OCI-LY7 (cell line): ENCODE results near the gene DYNC2H1. TPM values are rescaled to one million over a fixed set of nuclear protein-coding genes. Genes with fewer than 3 reads are reported as not detected.

ENCODE experiments used
- BruUV-seq: library from RNA; stranded (reverse); fragments of 400-500 nt; replicated peaks from 2 replicates; lab custom pipeline; 2021; lab: Mats Ljungman, UMichigan
- CTCF ChIA-PET: fragments of 300-600 bp; sonication (Branson Sonifier 250); formaldehyde crosslinking; loops from one replicate; lab custom pipeline; 2022; ENCODE audit warnings: antibody characterized with exemption; ENCODE audit not compliant: unreplicated experiment; lab: Charles Lee
- POLR2A ChIA-PET: fragments of 300-600 bp; sonication (Branson Sonifier 250); formaldehyde crosslinking; loops from one replicate; lab custom pipeline; 2022; ENCODE audit warnings: antibody characterized with exemption; lab: Charles Lee
- DNase-seq: peaks from one replicate; pipeline ENCODE4 v3.0.0-alpha.2; 2015; ENCODE audit warnings: low spot score
- H2AFZ ChIP-seq: fragments of 200-600 bp; sonication (generic), shearing (Covaris generic); 2 replicates; pipeline ENCODE4 v1.6.1; 2014; ENCODE audit warnings: mild to moderate bottlenecking, antibody characterized with exemption, low read length, moderate library complexity
- H3K27ac ChIP-seq: fragments of 200-600 bp; sonication (generic); 2 replicates; pipeline ENCODE4 v1.5.1; 2014; ENCODE audit warnings: mixed run types, low read depth, mild to moderate bottlenecking, moderate library complexity, low read length, inconsistent platforms; ENCODE audit not compliant: poor library complexity, severe bottlenecking
- H3K36me3 ChIP-seq: fragments of 200-600 bp; sonication (generic); 2 replicates; pipeline ENCODE4 v1.6.1; 2014; ENCODE audit warnings: mild to moderate bottlenecking, antibody characterized with exemption, low read length, moderate library complexity, mixed read lengths; ENCODE audit not compliant: insufficient read depth
- H3K4me1 ChIP-seq: fragments of 200-600 bp; sonication (generic); 2 replicates; pipeline ENCODE4 v1.5.1; 2014; ENCODE audit warnings: mild to moderate bottlenecking, low read length; ENCODE audit not compliant: insufficient read depth, poor library complexity, severe bottlenecking
- H3K4me2 ChIP-seq: fragments of 200-600 bp; sonication (generic); 2 replicates; pipeline ENCODE4 v1.6.1; 2014; ENCODE audit warnings: mild to moderate bottlenecking, low read length
- H3K4me3 ChIP-seq: fragments of 200-600 bp; sonication (generic); 2 replicates; pipeline ENCODE4 v1.5.1; 2014; ENCODE audit warnings: mild to moderate bottlenecking, low read depth, low read length; ENCODE audit not compliant: poor library complexity, severe bottlenecking
- H3K79me2 ChIP-seq: fragments of 200-600 bp; sonication (generic); 2 replicates; pipeline ENCODE4 v1.6.1; 2016; ENCODE audit warnings: low read depth, mild to moderate bottlenecking, low read length, moderate library complexity, mixed read lengths; ENCODE audit not compliant: insufficient read depth
- H3K9me2 ChIP-seq: fragments of 200-600 bp; sonication (generic); 2 replicates; pipeline ENCODE4 v1.6.1; 2016; ENCODE audit warnings: mild to moderate bottlenecking, low read length, mixed read lengths; ENCODE audit not compliant: insufficient read depth
- H3K9me3 ChIP-seq: fragments of 200-600 bp; sonication (generic); 2 replicates; pipeline ENCODE4 v1.6.1; 2014; ENCODE audit warnings: mild to moderate bottlenecking, mixed run types, low read length, mixed read lengths
- H4K20me1 ChIP-seq: fragments of 200-600 bp; sonication (generic); 2 replicates; pipeline ENCODE4 v1.6.1; 2014; ENCODE audit warnings: mild to moderate bottlenecking, antibody characterized with exemption, low read length, moderate library complexity, mixed read lengths; ENCODE audit not compliant: insufficient read depth
- EZH2phosphoT487 ChIP-seq: fragments of 200-600 bp; sonication (generic); IDR thresholded peaks from 2 replicates; pipeline ENCODE4 v1.6.1; 2018; ENCODE audit warnings: low read depth, borderline replicate concordance, mild to moderate bottlenecking, mixed run types, antibody characterized with exemption, low read length, moderate library complexity, mixed read lengths
- intact Hi-C: fragments of 100-400 bp; cut with micrococcal nuclease; formaldehyde crosslinking; loops from one replicate; pipeline ENCODE4 v1.10.0; 2022; ENCODE audit not compliant: unreplicated experiment
- total RNA-seq, 2 experiments: library from RNA; depleted of rRNA in 1 of 2; stranded (reverse); fragments of >200 nt in 1 of 2; shearing (Covaris generic) in 1 of 2; gene quantifications; 2 replicates each; pipeline ENCODE4 v1.2.3, GENCODE V29; 2014 to 2022
- TF ChIP-seq, protein P1 (sequence below): fragments of 200-600 bp; sonication (generic); conservative IDR thresholded peaks from 2 replicates; pipeline ENCODE4 v1.5.1; 2014; ENCODE audit warnings: mild to moderate bottlenecking, antibody characterized with exemption, low read length, moderate library complexity, mixed read lengths

DYNC2H1 gene
- total RNA-seq, 2 experiments from 2014 or later = 0.44 to 1.1 TPM

DNA sequence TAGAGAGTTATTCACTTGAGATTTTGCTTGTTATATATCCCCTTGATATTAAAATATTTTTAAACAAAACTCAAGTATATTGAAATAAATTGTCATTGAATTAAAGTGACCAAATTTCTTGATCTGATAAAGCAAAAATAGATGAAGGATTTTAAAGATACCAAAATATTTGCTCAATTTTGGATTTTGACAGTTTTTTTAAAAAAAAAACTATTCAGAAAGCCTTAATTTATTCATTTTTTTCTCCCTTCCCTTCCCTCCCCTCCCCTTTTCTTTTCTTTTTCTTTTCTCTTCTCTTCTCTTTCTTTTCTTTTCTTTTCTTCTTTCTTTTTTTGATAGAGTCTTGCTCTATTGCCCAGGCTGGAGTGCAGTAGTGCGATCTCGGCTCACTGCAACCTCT is 163.7 kb downstream of the DYNC2H1 start:
- DNase-seq = no peak
- no peak overlapping the region for H3K27ac ChIP-seq
- intact Hi-C loops = no loop called here
- TF ChIP-seq, protein P1, sequence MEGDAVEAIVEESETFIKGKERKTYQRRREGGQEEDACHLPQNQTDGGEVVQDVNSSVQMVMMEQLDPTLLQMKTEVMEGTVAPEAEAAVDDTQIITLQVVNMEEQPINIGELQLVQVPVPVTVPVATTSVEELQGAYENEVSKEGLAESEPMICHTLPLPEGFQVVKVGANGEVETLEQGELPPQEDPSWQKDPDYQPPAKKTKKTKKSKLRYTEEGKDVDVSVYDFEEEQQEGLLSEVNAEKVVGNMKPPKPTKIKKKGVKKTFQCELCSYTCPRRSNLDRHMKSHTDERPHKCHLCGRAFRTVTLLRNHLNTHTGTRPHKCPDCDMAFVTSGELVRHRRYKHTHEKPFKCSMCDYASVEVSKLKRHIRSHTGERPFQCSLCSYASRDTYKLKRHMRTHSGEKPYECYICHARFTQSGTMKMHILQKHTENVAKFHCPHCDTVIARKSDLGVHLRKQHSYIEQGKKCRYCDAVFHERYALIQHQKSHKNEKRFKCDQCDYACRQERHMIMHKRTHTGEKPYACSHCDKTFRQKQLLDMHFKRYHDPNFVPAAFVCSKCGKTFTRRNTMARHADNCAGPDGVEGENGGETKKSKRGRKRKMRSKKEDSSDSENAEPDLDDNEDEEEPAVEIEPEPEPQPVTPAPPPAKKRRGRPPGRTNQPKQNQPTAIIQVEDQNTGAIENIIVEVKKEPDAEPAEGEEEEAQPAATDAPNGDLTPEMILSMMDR = no peak
- no peak for TF ChIP-seq EZH2phosphoT487
- ChIA-PET POLR2A (interaction anchor here (0.6 kb wide), 1 partner anchor 651 kb away, joined by 3 read pairs; no protein-coding TSS in a partner anchor), CTCF (no interaction called here)
- no peak overlapping the region for H3K4me3 ChIP-seq
- no peaks in the 10 kb centered on the region for H4K20me1 ChIP-seq
- H3K4me1 ChIP-seq = no peaks in the 10 kb centered on the region
- no peaks in the 10 kb centered on the region for H3K9me3 ChIP-seq
- no peak overlapping the region for H2AFZ ChIP-seq
- no peak overlapping the region for H3K4me2 ChIP-seq
- no peaks in the 10 kb centered on the region for H3K79me2 ChIP-seq
- H3K36me3 ChIP-seq = no peaks in the 10 kb centered on the region
- H3K9me2 ChIP-seq = no peaks in the 10 kb centered on the region
- no TSS peak for BruUV-seq

- H3K36me3 ChIP-seq = no peaks in the 10 kb centered on the region
- H3K79me2 ChIP-seq = no peaks in the 10 kb centered on the region
- intact Hi-C loops = no loop called here
- TF ChIP-seq EZH2phosphoT487 = no peak
- TF ChIP-seq, protein P1 = no peak
- H3K4me1 ChIP-seq = no peaks in the 10 kb centered on the region
- H3K9me3 ChIP-seq = no peaks in the 10 kb centered on the region
- no peaks in the 10 kb centered on the region for H3K9me2 ChIP-seq
- ChIA-PET POLR2A (no interaction called here), CTCF (no interaction called here)
- no peak for DNase-seq
- H2AFZ ChIP-seq = no peak overlapping the region
- no peaks in the 10 kb centered on the region for H4K20me1 ChIP-seq
- no peak overlapping the region for H3K4me2 ChIP-seq
- no TSS peak for BruUV-seq
- H3K4me3 ChIP-seq = no peak overlapping the region
- H3K27ac ChIP-seq = no peak overlapping the region
These were observed 164.8 kb downstream of the DYNC2H1 start for GRCh38 chr11:103274025-103274424.

DNA sequence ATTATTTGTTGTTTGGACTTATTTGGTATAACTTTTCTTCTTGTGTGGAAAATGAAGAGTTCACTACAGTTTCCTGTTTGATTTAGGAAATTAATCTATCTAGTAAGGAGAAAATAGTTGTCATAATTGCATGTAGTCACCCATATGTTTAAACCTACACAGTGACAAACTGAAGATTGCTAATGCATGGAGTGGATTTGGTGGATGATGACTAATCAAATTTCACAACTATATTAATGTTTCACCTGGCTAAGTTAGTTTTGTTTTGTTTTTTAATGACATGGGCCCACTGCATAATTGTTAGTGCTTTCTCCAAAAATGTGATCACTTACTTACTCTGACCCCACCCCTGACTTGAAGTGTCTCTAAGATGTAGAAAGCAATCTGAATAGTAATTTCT is 170.6 kb downstream of the DYNC2H1 start:
- no peaks in the 10 kb centered on the region for H4K20me1 ChIP-seq
- H2AFZ ChIP-seq = no peak overlapping the region
- H3K27ac ChIP-seq = no peak overlapping the region
- H3K79me2 ChIP-seq = no peaks in the 10 kb centered on the region
- H3K4me3 ChIP-seq = no peak overlapping the region
- intact Hi-C loops = no loop called here
- ChIA-PET POLR2A (no interaction called here), CTCF (no interaction called here)
- no peaks in the 10 kb centered on the region for H3K4me1 ChIP-seq
- TF ChIP-seq, protein P1 = no peak
- TF ChIP-seq EZH2phosphoT487 = no peak
- DNase-seq = no peak
- H3K9me2 ChIP-seq = no peaks in the 10 kb centered on the region
- no peaks in the 10 kb centered on the region for H3K9me3 ChIP-seq
- no TSS peak for BruUV-seq
- no peaks in the 10 kb centered on the region for H3K36me3 ChIP-seq
- H3K4me2 ChIP-seq = no peak overlapping the region
